Measurements from ENCODE around the gene PPEF1. TPM values are rescaled to one million over a fixed set of nuclear protein-coding genes. Genes with fewer than 3 reads are reported as not detected.

PPEF1 gene, protein sequence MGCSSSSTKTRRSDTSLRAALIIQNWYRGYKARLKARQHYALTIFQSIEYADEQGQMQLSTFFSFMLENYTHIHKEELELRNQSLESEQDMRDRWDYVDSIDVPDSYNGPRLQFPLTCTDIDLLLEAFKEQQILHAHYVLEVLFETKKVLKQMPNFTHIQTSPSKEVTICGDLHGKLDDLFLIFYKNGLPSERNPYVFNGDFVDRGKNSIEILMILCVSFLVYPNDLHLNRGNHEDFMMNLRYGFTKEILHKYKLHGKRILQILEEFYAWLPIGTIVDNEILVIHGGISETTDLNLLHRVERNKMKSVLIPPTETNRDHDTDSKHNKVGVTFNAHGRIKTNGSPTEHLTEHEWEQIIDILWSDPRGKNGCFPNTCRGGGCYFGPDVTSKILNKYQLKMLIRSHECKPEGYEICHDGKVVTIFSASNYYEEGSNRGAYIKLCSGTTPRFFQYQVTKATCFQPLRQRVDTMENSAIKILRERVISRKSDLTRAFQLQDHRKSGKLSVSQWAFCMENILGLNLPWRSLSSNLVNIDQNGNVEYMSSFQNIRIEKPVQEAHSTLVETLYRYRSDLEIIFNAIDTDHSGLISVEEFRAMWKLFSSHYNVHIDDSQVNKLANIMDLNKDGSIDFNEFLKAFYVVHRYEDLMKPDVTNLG
- 4.5 TPM for total RNA-seq

DNA sequence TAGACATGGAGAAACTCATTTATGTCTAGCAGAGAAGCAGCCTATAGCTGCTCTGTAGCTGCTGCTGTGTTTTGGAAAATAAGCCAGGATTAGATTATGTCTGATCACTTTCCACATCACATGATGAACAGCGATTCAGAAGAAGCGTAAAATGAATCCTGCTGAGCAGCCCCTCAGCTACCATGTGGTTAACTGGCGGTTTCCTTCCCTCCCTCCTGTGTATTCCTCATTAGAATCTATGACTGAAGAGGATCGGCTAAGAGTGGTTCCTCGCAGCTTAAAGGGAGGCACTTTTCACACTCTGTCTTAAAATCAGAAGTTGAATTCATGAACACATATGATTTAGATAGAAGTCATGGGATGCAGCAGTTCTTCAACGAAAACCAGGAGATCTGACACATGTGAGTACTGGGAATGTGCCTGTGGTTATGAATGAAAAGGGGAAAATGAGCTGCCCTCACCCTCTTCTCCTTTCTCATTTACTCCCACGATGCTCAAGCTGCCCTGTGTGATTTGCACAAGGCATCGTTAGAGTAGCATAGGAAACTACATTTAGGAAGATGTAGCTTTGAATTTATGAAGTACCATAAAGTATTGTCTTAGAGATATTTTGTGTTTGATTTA, at the start of gene PPEF1:
PPEF1 (plus strand) TSS at position 220 of the 624 bp plus-strand sequence; CDS start at position 356, 136 bp downstream.

DNA sequence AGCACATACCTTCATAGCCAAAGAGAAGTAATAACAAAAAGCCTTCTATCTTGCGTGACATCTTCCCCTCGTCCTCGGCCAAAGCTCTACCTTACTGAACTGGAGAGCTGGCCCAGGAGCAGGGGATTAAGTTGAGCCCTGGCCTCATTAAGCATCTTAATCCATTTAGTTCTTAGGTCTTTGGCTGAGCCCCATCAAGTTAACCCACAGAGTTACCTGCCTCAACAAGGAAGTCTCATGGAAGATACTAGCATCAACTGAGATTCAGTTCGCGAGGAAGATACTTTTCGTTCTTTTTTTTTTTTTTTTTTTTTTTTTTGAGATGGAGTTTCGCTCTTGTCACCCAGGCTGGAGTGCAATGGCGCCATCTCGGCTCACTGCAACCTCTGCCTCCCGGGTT, 35.4 kb upstream of the PPEF1 start, which contains the start of gene RS1:
RS1 (minus strand) TSS at position 101 of the 400 bp plus-strand sequence; CDS start at position 61, 40 bp downstream.

Other genes with a start within 250 kb of the PPEF1 start
- 39.0 TPM for gene RS1, start 35.5 kb upstream of the PPEF1 start, total RNA-seq